H1 (cell line): ENCODE results near the gene CPHXL2. TPM values are rescaled to one million over a fixed set of nuclear protein-coding genes. Genes with fewer than 3 reads are reported as not detected.

Experiments used
- CTCF ChIA-PET: fragments of 300-600 bp; sonication (Branson Sonifier 250); formaldehyde crosslinking; loops from one replicate; lab custom pipeline; 2021; ENCODE audit not compliant: partially characterized antibody; lab: Charles Lee
- POLR2A ChIA-PET: fragments of 300-600 bp; sonication (Branson Sonifier 250); formaldehyde crosslinking; loops from one replicate; lab custom pipeline; 2021; ENCODE audit warnings: inconsistent platforms; ENCODE audit not compliant: partially characterized antibody; lab: Charles Lee
- DNase-seq, 2 experiments: peaks; one replicate each; pipeline versions ENCODE4 v3.0.0 to v3.0.0-alpha.2; 2010 to 2022; ENCODE audit warnings: low spot score in 2 of 2, low read depth in 1 of 2, mixed read lengths in 1 of 2
- FAIRE-seq: peaks from 2 replicates; lab custom pipeline; 2011; peaks lifted over from hg19 to GRCh38; lab: Jason Lieb, UNC
- H2AFZ ChIP-seq: 2 replicates; pipeline ENCODE4 v1.8.1; 2012; ENCODE audit warnings: low read length, inconsistent platforms
- H2AK5ac ChIP-seq: 2 replicates; pipeline ENCODE4 v1.6.1; 2013; ENCODE audit warnings: low read depth, low read length
- H2BK120ac ChIP-seq: replicated peaks from 2 replicates; pipeline ENCODE3; 2013; ENCODE audit warnings: low read depth, low read length, inconsistent platforms
- H2BK12ac ChIP-seq: 2 replicates; pipeline ENCODE4 v1.6.1; 2013; ENCODE audit warnings: low read depth, low read length
- H2BK15ac ChIP-seq: 2 replicates; pipeline ENCODE4 v1.6.1; 2013; ENCODE audit warnings: low read length
- H2BK20ac ChIP-seq: 2 replicates; pipeline ENCODE4 v1.6.1; 2013; ENCODE audit warnings: low read length
- H2BK5ac ChIP-seq: 2 replicates; pipeline ENCODE4 v1.6.1; 2013; ENCODE audit warnings: low read depth, low read length
- H3K14ac ChIP-seq: 2 replicates; pipeline ENCODE4 v1.6.1; 2013; ENCODE audit warnings: inconsistent platforms; ENCODE audit not compliant: insufficient read length
- H3K18ac ChIP-seq: 2 replicates; pipeline ENCODE4 v1.6.1; 2013; ENCODE audit warnings: low read length; ENCODE audit errors: extremely low read depth
- H3K23ac ChIP-seq: 2 replicates; pipeline ENCODE4 v1.6.1; 2013; ENCODE audit warnings: inconsistent platforms; ENCODE audit not compliant: insufficient read length
- H3K23me2 ChIP-seq: 2 replicates; pipeline ENCODE4 v1.6.1; 2013; ENCODE audit warnings: low read depth, low read length
- H3K27ac ChIP-seq: 2 replicates; pipeline ENCODE4 v1.6.1; 2011; ENCODE audit warnings: low read depth, low read length, inconsistent platforms
- H3K27me3 ChIP-seq, 4 experiments: replicated peaks in 1 of 4; 1 replicate in 1 of 4; 2 replicates in 3 of 4; pipeline versions ENCODE4 v1.6.1 to v1.8.1; 2011 to 2013; ENCODE audit warnings: low read length in 3 of 4, mild to moderate bottlenecking in 3 of 4, inconsistent platforms in 2 of 4, mixed read lengths in 2 of 4, moderate library complexity in 1 of 4; ENCODE audit not compliant: control insufficient read depth in 3 of 4, insufficient read depth in 3 of 4; ENCODE audit errors: extremely low read depth in 1 of 4
- H3K36me3 ChIP-seq, 4 experiments: 2 replicates each; pipeline versions ENCODE4 v1.6.1 to v1.8.1; 2011 to 2013; ENCODE audit warnings: mild to moderate bottlenecking in 4 of 4, low read length in 3 of 4, moderate library complexity in 2 of 4, control low read depth in 1 of 4, inconsistent platforms in 1 of 4; ENCODE audit not compliant: insufficient read depth in 4 of 4, control insufficient read depth in 2 of 4
- H3K4ac ChIP-seq: replicated peaks from 2 replicates; pipeline ENCODE3; 2013; ENCODE audit warnings: low read length, low read depth, mixed read lengths, inconsistent platforms; ENCODE audit not compliant: insufficient read length
- H3K4me1 ChIP-seq, 4 experiments: replicated peaks in 1 of 4; 1 replicate in 1 of 4; 2 replicates in 3 of 4; pipeline versions ENCODE4 v1.6.1 to v1.8.1; 2011 to 2013; ENCODE audit warnings: low read length in 3 of 4, inconsistent platforms in 2 of 4, mixed read lengths in 1 of 4; ENCODE audit not compliant: insufficient read depth in 4 of 4, control insufficient read depth in 3 of 4
- H3K4me2 ChIP-seq, 2 experiments: 2 replicates each; pipeline versions ENCODE4 v1.6.1 to v1.8.1; 2011 to 2013; ENCODE audit warnings: low read depth in 2 of 2, low read length in 2 of 2, control low read depth in 1 of 2, inconsistent platforms in 1 of 2, mild to moderate bottlenecking in 1 of 2; ENCODE audit not compliant: insufficient read depth in 1 of 2
- H3K4me3 ChIP-seq, 4 experiments: fragments of 200-600, 300-600 bp in 1 of 4; sonication (generic), shearing (Covaris generic), sonication (Bioruptor Twin) in 1 of 4; 2 replicates each; pipeline versions ENCODE4 v1.5.1 to v1.8.1; 2011 to 2016; ENCODE audit warnings: low read length in 4 of 4, low read depth in 3 of 4, control low read depth in 2 of 4, inconsistent platforms in 2 of 4, mild to moderate bottlenecking in 2 of 4, mixed read lengths in 1 of 4, moderate library complexity in 1 of 4; ENCODE audit not compliant: insufficient read depth in 2 of 4; ENCODE audit errors: extremely low read depth in 1 of 4
- H3K56ac ChIP-seq: replicated peaks from 2 replicates; pipeline ENCODE3; 2013; ENCODE audit warnings: low read depth, mild to moderate bottlenecking, mixed read lengths, low read length, inconsistent platforms; ENCODE audit not compliant: insufficient read length
- H3K79me1 ChIP-seq: 2 replicates; pipeline ENCODE4 v1.6.1; 2013; ENCODE audit warnings: low read depth, low read length, control low read depth
- H3K79me2 ChIP-seq, 2 experiments: 2 replicates each; pipeline versions ENCODE4 v1.6.1 to v1.8.1; 2012 to 2013; ENCODE audit warnings: low read length in 2 of 2, mild to moderate bottlenecking in 2 of 2, inconsistent platforms in 1 of 2; ENCODE audit not compliant: insufficient read depth in 2 of 2, control insufficient read depth in 1 of 2
- H3K9ac ChIP-seq, 4 experiments: replicated peaks in 1 of 4; 1 replicate in 1 of 4; 2 replicates in 3 of 4; pipeline versions ENCODE4 v1.6.1 to v1.8.1; 2011 to 2013; ENCODE audit warnings: low read depth in 3 of 4, low read length in 3 of 4, control low read depth in 2 of 4, mild to moderate bottlenecking in 2 of 4, moderate library complexity in 2 of 4, inconsistent platforms in 1 of 4; ENCODE audit errors: extremely low read depth in 1 of 4
- H3K9me3 ChIP-seq, 2 experiments: 2 replicates each; pipeline versions ENCODE4 v1.6.1 to v1.8.1; 2012 to 2013; ENCODE audit warnings: mild to moderate bottlenecking in 2 of 2, moderate library complexity in 2 of 2, control low read depth in 1 of 2, inconsistent platforms in 1 of 2, low read depth in 1 of 2, low read length in 1 of 2, mixed read lengths in 1 of 2; ENCODE audit not compliant: insufficient read depth in 2 of 2
- H4K20me1 ChIP-seq, 2 experiments: replicated peaks in 1 of 2; 2 replicates each; pipeline versions ENCODE3 to v1.8.1; 2011 to 2013; ENCODE audit warnings: inconsistent platforms in 2 of 2, low read length in 2 of 2, mild to moderate bottlenecking in 1 of 2; ENCODE audit not compliant: insufficient read depth in 2 of 2, control insufficient read depth in 1 of 2
- H4K5ac ChIP-seq: 2 replicates; pipeline ENCODE4 v1.6.1; 2013; ENCODE audit warnings: low read length, low read depth, mixed read lengths, inconsistent platforms; ENCODE audit not compliant: insufficient read length
- H4K8ac ChIP-seq: 2 replicates; pipeline ENCODE4 v1.8.0; 2013; ENCODE audit warnings: mild to moderate bottlenecking, moderate library complexity, low read length, inconsistent platforms; ENCODE audit not compliant: insufficient read depth; ENCODE audit errors: extremely low read depth
- H4K91ac ChIP-seq: replicated peaks from 2 replicates; pipeline ENCODE3; 2013; ENCODE audit warnings: low read length, mixed read lengths, inconsistent platforms; ENCODE audit not compliant: insufficient read length
- NRF1 ChIP-seq: IDR thresholded peaks from 2 replicates; pipeline ENCODE4 v1.6.1; 2011; ENCODE audit warnings: mild to moderate bottlenecking, low read depth, low read length, improper control_type of control experiment
- polyA plus RNA-seq, 7 experiments: library from polyadenylated mRNA; depleted of rRNA in 3 of 7; stranded (reverse) in 5 of 7; unstranded in 2 of 7; fragments of >200 nt in 5 of 7; fragments of 200-250 nt in 2 of 7; gene quantifications; 1 replicate in 5 of 7; 2 replicates in 1 of 7; 4 replicates in 1 of 7; pipeline versions ENCODE4 v1.2.1 to v1.2.3, GENCODE V29; 2011 to 2013; ENCODE audit warnings: missing spikeins in 2 of 7, mixed read lengths in 2 of 7
- total RNA-seq: library from RNA; stranded (reverse); fragmentation: NEBNext Ultra II Directional; extraction: Animal tissue kit (Norgen Biotek cat#: 25700); gene quantifications from 2 replicates; pipeline ENCODE4 v1.2.1, GENCODE V29; 2021

Gene CPHXL2
- total and polyA plus RNA-seq, 2 of the 8 experiments (the other 6 are each of a cell fraction or from before 2014, with no cell fraction given): not detected

GRCh38 chr16:75687361-75687760 is 10.6 kb upstream of the CPHXL2 start:
- Histone ChIP-seq H3K9ac (no peak overlapping the region), H3K23ac (no peak overlapping the region), H2BK120ac (no peak overlapping the region), H2AFZ (no peak overlapping the region), H3K4ac (no peak overlapping the region), H3K27ac (no peak overlapping the region), H3K4me3 (no peak overlapping the region), H3K14ac (no peak overlapping the region), H3K23me2 (peaks cover 2% of the 10 kb centered on the region; the same call in 1 of the 2 replicates), H3K4me2 (no peak overlapping the region), H4K20me1 (no peaks in the 10 kb centered on the region), H3K18ac (no peak overlapping the region), H4K91ac (no peak overlapping the region), H2BK12ac (no peak overlapping the region), H3K9me3 (peaks cover 32 to 39% of the 10 kb centered on the region in 2 experiments), H3K56ac (no peak overlapping the region), H2BK15ac (no peak overlapping the region), H3K27me3 (no peaks in the 10 kb centered on the region), H3K79me1 (no peaks in the 10 kb centered on the region), H3K36me3 (no peaks in the 10 kb centered on the region), H4K8ac (no peak overlapping the region), H2BK5ac (no peak overlapping the region), H4K5ac (no peak overlapping the region), H3K4me1 (no peaks in the 10 kb centered on the region), H2AK5ac (no peak overlapping the region), H2BK20ac (no peak overlapping the region), H3K79me2 (no peaks in the 10 kb centered on the region)
- no peak for FAIRE-seq
- POLR2A ChIA-PET: no interaction called here
- no peak for TF ChIP-seq NRF1
- CTCF ChIA-PET: no interaction called here
- DNase-seq: no peak
